ENCODE measurements around the gene ZDHHC14.

GRCh38 chr6:157478926-157479325, 97.9 kb downstream of the ZDHHC14 start:
- TF ChIP-seq EZH2 (IDR thresholded peaks at IDR 0.05; ENCODE audit: borderline replicate concordance, low read depth, low read length, poor library complexity, severe bottlenecking), result no peak
- TF ChIP-seq, protein P1, sequence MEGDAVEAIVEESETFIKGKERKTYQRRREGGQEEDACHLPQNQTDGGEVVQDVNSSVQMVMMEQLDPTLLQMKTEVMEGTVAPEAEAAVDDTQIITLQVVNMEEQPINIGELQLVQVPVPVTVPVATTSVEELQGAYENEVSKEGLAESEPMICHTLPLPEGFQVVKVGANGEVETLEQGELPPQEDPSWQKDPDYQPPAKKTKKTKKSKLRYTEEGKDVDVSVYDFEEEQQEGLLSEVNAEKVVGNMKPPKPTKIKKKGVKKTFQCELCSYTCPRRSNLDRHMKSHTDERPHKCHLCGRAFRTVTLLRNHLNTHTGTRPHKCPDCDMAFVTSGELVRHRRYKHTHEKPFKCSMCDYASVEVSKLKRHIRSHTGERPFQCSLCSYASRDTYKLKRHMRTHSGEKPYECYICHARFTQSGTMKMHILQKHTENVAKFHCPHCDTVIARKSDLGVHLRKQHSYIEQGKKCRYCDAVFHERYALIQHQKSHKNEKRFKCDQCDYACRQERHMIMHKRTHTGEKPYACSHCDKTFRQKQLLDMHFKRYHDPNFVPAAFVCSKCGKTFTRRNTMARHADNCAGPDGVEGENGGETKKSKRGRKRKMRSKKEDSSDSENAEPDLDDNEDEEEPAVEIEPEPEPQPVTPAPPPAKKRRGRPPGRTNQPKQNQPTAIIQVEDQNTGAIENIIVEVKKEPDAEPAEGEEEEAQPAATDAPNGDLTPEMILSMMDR (conservative IDR thresholded peaks at IDR 0.05; ENCODE audit: low read depth, low read length), result no peak

Measured in A673 (cell line).